Erythroblast (primary cell): ENCODE measurements around the gene FUT1.

ENCODE experiments used
- DNase-seq, 2 experiments: peaks; one replicate each; lab custom pipeline; 2025; lab: John Stamatoyannopoulos, UW
- GATA1 ChIP-seq: IDR thresholded peaks from 2 replicates; pipeline ENCODE4 v1.6.1; 2011; ENCODE audit warnings: low read depth, mild to moderate bottlenecking, control low read depth, low read length, moderate library complexity
- POLR2A ChIP-seq: IDR thresholded peaks from 2 replicates; pipeline ENCODE4 v1.6.1; 2011; ENCODE audit warnings: mild to moderate bottlenecking, low read length

The FUT1 gene

DNA sequence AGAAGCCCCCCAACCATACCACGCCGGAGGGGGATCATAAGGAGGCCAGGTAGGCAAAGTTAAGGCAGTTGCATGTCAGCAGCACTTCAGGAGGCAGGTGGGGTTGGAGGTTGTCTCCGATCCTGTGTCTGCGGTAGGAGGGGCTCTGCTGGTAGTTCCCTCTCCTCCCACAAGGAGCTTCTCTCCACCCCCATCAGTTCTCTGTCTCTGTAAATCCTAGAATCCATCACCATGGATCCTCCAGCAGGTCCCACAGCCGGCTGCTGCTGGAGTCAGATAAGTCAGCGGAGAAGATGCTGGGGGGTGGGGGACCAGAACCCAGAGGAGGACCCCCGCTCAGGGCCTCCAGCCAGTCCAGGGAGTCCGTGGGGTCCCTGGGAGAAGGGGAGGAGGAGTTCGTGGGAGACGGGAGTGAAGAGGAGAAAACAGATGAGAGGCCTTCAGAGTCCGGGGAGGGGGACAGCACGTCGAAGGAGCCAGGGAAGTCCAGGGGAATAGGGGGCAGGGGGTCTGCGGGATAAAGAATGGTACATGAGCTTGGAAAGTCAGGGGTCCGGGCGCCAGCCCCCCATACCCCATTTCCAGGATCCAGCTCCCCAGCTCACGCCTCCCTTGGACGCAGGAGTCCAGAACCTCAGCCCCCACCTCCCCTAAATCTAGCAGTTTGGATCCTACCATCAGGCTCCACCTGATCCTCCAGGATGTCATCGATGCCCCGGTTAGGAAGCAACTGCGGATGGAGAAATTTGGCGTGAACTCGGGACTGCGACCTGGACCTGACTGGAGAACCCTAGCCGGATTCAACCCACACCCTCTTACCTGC, 39.2 kb downstream of the FUT1 start:
- TF ChIP-seq POLR2A = no peak
- TF ChIP-seq GATA1 = no peak
- no peak for DNase-seq

DNA sequence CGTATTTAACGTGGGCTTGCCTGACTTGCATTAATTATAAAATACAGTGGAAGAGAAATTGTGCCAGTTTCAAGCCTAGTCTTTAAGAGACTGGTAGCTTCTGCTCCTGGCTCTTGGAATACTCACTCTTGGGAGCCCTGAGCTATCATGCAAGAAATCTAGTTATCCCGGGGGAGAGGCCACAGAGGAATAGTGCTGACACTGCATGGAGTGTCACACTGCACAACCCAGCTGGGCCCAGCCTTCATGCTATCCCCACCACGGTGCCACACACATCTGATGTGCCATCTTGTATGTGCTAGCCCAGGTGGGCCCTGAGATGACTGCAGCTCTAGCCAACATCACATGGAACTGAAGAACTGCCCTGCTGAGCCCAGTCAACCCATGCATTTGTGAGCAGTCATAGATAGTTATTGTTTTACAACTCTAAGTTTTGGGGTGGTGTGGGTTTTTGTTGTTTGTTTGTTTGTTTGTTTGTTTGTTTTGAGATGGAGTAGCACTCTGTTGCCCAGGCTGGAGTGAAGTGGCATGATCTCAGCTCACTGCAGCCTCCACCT, 41.3 kb downstream of the FUT1 start:
- no peak for DNase-seq
- no peak for TF ChIP-seq POLR2A
- TF ChIP-seq GATA1 = no peak

DNA sequence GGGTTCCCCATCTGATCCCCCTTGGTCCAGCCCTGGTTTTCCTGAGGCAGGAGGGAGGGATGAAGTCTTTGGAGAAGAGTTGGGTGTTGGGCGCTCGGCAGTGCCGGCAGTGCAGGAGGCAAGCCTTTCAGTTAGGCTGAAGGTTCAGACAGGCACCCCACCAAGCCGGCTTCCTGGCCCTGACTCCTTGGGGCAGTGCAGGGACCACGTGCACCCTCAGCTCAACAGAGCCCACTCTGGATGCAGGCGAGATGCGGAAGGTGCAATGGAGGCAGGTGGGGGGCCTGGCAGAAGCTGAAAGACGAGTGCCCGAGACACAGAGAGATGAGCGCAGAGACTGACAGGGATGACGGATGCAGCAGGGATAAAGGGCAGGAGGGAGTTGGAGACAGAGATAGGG, 44.0 kb downstream of the FUT1 start:
- no peak for DNase-seq
- TF ChIP-seq GATA1 (no peak), POLR2A (no peak)

DNA sequence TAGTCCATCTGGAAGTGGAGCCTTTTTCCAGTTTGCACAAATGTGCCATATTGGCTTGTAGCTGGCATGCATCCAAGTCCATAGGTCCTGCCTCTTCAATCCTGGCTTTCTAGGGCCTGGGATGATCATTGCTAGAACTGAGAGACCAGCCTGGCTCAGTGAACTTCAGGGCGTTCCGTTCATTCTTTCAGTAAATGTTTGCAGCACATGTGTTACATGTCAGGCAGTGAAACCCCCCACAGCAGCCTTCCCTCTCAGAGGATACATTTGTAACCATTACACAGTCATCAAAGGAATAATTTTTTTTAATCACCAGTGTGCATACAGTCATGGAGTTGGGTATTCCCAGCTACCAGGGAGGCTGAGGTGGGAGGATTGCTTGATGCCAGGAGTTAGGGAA, 47.0 kb downstream of the FUT1 start:
- no peak for TF ChIP-seq GATA1
- no peak for DNase-seq

DNA sequence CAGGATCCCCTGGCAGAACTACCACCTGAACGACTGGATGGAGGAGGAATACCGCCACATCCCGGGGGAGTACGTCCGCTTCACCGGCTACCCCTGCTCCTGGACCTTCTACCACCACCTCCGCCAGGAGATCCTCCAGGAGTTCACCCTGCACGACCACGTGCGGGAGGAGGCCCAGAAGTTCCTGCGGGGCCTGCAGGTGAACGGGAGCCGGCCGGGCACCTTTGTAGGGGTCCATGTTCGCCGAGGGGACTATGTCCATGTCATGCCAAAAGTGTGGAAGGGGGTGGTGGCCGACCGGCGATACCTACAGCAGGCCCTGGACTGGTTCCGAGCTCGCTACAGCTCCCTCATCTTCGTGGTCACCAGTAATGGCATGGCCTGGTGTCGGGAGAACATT, 49.1 kb downstream of the FUT1 start:
- DNase-seq = no peak
- no peak for TF ChIP-seq GATA1
- TF ChIP-seq POLR2A = no peak

DNA sequence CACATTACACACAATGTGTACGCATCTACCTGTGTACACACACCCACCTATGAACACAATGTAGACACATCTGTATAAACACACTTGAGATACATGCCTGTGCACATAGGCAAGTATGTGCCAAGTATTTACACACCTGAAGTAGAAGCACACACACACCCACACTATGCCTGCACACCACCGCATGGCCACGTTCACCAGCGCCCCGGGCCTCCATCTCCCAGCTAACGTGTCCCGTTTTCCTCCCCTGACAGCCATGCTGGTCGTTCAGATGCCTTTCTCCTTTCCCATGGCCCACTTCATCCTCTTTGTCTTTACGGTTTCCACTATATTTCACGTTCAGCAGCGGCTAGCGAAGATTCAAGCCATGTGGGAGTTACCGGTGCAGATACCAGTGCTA, 49.7 kb downstream of the FUT1 start:
- no peak for DNase-seq
- no peak for TF ChIP-seq POLR2A
- TF ChIP-seq GATA1 = no peak

DNA sequence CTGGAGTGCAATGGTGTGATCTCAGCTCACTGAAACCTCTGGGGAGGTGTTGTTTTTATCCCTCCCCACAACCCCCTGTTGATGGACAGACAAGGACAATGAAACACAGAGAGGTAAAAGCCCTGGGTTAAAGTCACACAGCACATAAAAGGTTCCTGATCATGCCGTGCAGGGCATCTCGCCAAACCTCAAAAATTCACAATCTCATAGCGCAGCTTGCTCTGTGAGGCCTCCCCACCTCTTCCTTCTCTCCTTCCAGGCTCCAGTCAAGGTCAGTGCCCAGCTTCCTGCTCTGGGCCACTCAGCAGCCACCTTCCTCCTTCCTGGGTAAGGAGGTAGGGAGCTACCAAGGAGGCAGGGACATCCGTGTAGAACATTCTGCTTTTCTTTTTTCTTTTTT, 54.4 kb downstream of the FUT1 start:
- peak in 1 of 2 experiments; percentile 77 for DNase-seq
- no peak for TF ChIP-seq POLR2A
- no peak for TF ChIP-seq GATA1
